Measurements from ENCODE around the gene NFE2L3.

NFE2L3 gene, protein sequence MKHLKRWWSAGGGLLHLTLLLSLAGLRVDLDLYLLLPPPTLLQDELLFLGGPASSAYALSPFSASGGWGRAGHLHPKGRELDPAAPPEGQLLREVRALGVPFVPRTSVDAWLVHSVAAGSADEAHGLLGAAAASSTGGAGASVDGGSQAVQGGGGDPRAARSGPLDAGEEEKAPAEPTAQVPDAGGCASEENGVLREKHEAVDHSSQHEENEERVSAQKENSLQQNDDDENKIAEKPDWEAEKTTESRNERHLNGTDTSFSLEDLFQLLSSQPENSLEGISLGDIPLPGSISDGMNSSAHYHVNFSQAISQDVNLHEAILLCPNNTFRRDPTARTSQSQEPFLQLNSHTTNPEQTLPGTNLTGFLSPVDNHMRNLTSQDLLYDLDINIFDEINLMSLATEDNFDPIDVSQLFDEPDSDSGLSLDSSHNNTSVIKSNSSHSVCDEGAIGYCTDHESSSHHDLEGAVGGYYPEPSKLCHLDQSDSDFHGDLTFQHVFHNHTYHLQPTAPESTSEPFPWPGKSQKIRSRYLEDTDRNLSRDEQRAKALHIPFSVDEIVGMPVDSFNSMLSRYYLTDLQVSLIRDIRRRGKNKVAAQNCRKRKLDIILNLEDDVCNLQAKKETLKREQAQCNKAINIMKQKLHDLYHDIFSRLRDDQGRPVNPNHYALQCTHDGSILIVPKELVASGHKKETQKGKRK

GRCh38 chr7:26151953-26152781 is at the start of gene NFE2L3:
NFE2L3 (plus strand) TSS chr7:26152198; CDS start chr7:26152499, 301 bp downstream.
- peak within 1 kb of the TSS; percentile 53 for H3K4me3 ChIP-seq (ENCODE audit: low read depth, low read length)
- TF ChIP-seq, protein P1, sequence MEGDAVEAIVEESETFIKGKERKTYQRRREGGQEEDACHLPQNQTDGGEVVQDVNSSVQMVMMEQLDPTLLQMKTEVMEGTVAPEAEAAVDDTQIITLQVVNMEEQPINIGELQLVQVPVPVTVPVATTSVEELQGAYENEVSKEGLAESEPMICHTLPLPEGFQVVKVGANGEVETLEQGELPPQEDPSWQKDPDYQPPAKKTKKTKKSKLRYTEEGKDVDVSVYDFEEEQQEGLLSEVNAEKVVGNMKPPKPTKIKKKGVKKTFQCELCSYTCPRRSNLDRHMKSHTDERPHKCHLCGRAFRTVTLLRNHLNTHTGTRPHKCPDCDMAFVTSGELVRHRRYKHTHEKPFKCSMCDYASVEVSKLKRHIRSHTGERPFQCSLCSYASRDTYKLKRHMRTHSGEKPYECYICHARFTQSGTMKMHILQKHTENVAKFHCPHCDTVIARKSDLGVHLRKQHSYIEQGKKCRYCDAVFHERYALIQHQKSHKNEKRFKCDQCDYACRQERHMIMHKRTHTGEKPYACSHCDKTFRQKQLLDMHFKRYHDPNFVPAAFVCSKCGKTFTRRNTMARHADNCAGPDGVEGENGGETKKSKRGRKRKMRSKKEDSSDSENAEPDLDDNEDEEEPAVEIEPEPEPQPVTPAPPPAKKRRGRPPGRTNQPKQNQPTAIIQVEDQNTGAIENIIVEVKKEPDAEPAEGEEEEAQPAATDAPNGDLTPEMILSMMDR (IDR thresholded peaks at IDR 0.05; ENCODE audit: control insufficient read depth, extremely low read depth, insufficient read depth) = peak; percentile 13; the same call in 1 of the 2 replicates
- DNase-seq (ENCODE audit: low read depth) = peak; percentile 32

DNA sequence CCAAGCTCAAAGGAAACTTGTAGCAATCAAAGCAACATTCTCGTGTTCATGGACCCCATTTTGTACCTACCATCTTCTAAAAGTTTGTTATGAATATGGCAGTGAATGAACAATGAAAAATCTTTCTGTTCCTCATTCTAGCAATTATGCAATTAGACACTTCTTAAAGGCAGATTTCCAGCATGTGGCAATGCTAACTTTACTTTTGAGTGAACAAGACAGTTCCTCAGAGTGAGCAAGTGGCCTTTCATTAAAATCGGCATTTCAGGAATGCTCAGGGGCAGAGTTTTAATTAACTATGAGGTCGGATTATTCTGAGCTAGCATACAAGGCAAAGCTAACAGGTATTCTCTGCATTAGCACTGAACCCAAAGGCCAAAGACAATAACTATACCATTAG is 48.4 kb upstream of the NFE2L3 start:
- TF ChIP-seq, protein P1 (IDR thresholded peaks at IDR 0.05; ENCODE audit: control insufficient read depth, extremely low read depth, insufficient read depth) = no peak
- no peak overlapping the region for H3K4me3 ChIP-seq (ENCODE audit: low read depth, low read length)
- DNase-seq (ENCODE audit: low read depth) = no peak

DNA sequence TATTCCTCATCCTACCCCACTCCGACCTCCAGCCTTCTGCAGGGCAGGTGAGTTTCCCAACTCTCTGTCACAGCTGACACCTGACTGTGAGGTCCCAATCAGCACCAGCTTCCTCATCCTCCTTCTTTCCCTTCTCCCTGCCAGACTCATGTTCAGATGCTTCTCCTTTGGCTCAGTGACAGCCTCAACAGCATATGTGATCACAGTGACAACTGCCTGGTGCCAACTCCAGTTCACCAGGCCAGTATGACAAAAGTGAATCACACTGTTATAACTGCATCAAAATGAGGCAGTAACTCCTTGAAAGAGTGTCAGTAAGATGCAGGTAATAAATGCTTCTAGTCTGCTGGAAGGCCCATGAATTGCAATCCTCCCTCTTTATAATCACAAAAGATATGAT is 46.8 kb upstream of the NFE2L3 start:
- no peak overlapping the region for H3K4me3 ChIP-seq (ENCODE audit: low read depth, low read length)
- no peak for DNase-seq (ENCODE audit: low read depth)
- TF ChIP-seq, protein P1 (IDR thresholded peaks at IDR 0.05; ENCODE audit: control insufficient read depth, extremely low read depth, insufficient read depth) = no peak

DNA sequence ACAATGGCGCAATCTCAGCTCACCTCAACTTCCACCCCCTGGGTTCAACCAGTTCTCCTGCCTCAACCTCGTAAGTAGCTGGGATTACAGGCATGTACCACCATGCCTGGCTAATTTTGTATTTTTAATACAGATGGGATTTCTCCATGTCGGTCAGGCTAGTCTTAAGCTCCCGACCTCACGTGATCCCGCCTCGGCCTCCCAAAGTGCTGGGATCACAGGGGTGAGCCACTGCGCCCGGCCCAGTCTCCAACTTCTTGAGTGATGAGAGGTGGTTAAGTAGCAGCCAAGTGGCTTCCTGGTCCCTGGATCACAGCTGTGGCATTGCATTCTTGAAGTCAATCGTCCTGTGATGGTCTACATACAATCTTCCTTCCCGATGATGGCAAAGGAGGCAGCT is 46.1 kb upstream of the NFE2L3 start:
- TF ChIP-seq, protein P1 (IDR thresholded peaks at IDR 0.05; ENCODE audit: control insufficient read depth, extremely low read depth, insufficient read depth) = no peak
- H3K4me3 ChIP-seq (ENCODE audit: low read depth, low read length) = no peak overlapping the region
- no peak for DNase-seq (ENCODE audit: low read depth)

- DNase-seq (ENCODE audit: low read depth) = no peak
- no peak overlapping the region for H3K4me3 ChIP-seq (ENCODE audit: low read depth, low read length)
- TF ChIP-seq, protein P1 (IDR thresholded peaks at IDR 0.05; ENCODE audit: control insufficient read depth, extremely low read depth, insufficient read depth) = no peak
These were observed 39.7 kb upstream of the NFE2L3 start for GRCh38 chr7:26112203-26112740.

GRCh38 chr7:26115650-26116049 is 36.3 kb upstream of the NFE2L3 start:
- DNase-seq (ENCODE audit: low read depth) = no peak
- no peak overlapping the region for H3K4me3 ChIP-seq (ENCODE audit: low read depth, low read length)
- TF ChIP-seq, protein P1 (IDR thresholded peaks at IDR 0.05; ENCODE audit: control insufficient read depth, extremely low read depth, insufficient read depth) = no peak

Measured in LNCaP clone FGC (cell line).